ENCODE data around the gene CENATAC. TPM values are rescaled to one million over a fixed set of nuclear protein-coding genes. Genes with fewer than 3 reads are reported as not detected.
"Not testable (repeated sequence)": the region's sequence is repeated elsewhere in the genome, so short reads cannot be mapped to it uniquely, and the experiment has no call there.

The CENATAC gene
- total RNA-seq, 1 donor, result 75.5 TPM

DNA sequence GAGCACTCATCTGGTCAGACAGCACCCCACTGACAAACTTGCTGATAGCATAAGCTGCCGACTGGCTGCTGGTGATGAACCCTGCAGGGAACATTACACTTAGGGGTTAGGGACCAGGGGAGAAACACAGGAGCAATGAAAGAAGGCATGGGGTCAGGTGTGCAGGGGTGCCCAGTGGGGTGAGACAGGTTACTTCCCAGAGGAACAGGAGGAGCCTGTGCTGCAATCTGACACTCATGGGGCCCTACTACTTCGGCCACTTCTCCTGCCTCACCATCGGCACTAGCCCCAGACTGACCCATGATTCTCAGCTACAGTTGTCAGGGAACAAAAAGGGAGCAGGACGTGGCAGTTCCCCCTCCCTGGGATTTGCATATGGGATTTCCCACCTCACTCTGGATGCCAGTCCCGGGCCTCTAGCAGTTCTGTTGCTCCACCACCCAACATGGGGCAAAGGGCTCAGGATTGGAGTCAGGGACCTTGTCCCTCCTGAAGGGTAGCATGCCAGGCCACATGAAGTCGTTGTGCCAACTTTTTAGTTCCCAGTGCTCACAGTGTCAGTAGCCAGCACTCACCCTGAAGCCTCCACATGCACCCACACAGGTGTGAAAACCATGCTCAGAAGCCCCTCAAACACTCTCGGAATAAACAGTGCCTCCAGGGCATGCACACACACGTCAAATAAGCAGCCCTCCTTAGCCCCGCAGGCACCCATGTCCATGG lies 30.6 kb downstream of the CENATAC start:
- Histone ChIP-seq H3K4me1 (ENCODE audit: insufficient read depth, low read length) (peaks cover 19% of the 10 kb centered on the region), H3K4me3 (ENCODE audit: low read length) (no peak overlapping the region), H3K9me3 (ENCODE audit: low read depth, low read length) (no peaks in the 10 kb centered on the region), H3K27me3 (ENCODE audit: insufficient read depth, low read length) (no peaks in the 10 kb centered on the region)

GRCh38 chr11:119029069-119029339 lies 31.1 kb downstream of the CENATAC start:
- H3K4me3 ChIP-seq (ENCODE audit: low read length), result no peak overlapping the region
- no peaks in the 10 kb centered on the region for H3K9me3 ChIP-seq (ENCODE audit: low read depth, low read length)
- H3K27me3 ChIP-seq (ENCODE audit: insufficient read depth, low read length), result no peaks in the 10 kb centered on the region
- peaks cover 19% of the 10 kb centered on the region for H3K4me1 ChIP-seq (ENCODE audit: insufficient read depth, low read length)

- H3K9me3 ChIP-seq (ENCODE audit: low read depth, low read length), result no peaks in the 10 kb centered on the region
- H3K27me3 ChIP-seq (ENCODE audit: insufficient read depth, low read length), result no peaks in the 10 kb centered on the region
- peaks cover 19% of the 10 kb centered on the region for H3K4me1 ChIP-seq (ENCODE audit: insufficient read depth, low read length)
- no peak overlapping the region for H3K4me3 ChIP-seq (ENCODE audit: low read length)
These were observed 31.5 kb downstream of the CENATAC start for GRCh38 chr11:119029340-119030028.

DNA sequence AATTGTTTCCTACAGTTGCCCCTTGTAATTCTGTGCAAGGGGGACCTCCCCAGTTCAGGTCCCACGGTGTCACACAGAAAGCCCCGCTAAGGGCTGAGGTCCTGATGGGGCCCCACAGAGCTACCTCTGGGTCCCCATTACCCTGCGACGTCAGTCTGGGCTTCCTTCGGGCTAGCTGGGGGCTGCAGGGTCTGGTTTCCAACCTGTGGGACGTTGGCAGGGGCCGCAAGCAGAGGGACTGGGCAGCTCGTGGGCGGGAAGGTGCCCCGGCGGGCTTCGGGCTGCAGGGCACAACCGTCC lies 32.0 kb downstream of the CENATAC start:
- peak overlapping the region; percentile 76 for H3K4me3 ChIP-seq (ENCODE audit: low read length)
- no peaks in the 10 kb centered on the region for H3K9me3 ChIP-seq (ENCODE audit: low read depth, low read length)
- H3K27me3 ChIP-seq (ENCODE audit: insufficient read depth, low read length), result no peaks in the 10 kb centered on the region

GRCh38 chr11:119030329-119031047 lies 32.5 kb downstream of the CENATAC start, which contains the start of gene SLC37A4:
SLC37A4 (minus strand) TSS chr11:119030877.
- H3K9me3 ChIP-seq (ENCODE audit: low read depth, low read length), result no peaks in the 10 kb centered on the region
- peak within 1 kb of the TSS; percentile 76 for H3K4me3 ChIP-seq (ENCODE audit: low read length)
- peaks cover 19% of the 10 kb centered on the region for H3K4me1 ChIP-seq (ENCODE audit: insufficient read depth, low read length)
- no peaks in the 10 kb centered on the region for H3K27me3 ChIP-seq (ENCODE audit: insufficient read depth, low read length)

More for the DNA sequence above, 32.0 kb downstream of the CENATAC start:
- H3K4me1 ChIP-seq (ENCODE audit: insufficient read depth, low read length), result peaks cover 19% of the 10 kb centered on the region

DNA sequence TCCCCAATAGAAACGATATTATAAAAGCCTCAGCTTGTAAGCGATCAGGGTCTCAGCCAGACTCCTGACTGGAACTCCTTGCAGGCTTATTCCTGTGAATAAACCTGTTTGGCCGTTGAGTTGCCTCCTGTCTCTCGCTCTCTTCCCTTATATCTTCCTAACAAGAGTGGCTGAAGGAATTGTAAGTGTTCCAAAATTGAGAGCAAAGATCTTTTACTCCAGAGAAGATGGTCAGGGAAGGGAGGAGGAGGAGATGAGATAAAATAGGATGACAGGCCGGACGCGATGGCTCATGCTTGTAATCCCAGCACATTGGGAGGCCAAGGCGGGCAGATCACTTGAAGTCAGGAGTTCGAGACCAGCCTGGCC lies 34.0 kb downstream of the CENATAC start:
- H3K27me3 ChIP-seq (ENCODE audit: insufficient read depth, low read length), result no peaks in the 10 kb centered on the region
- no peak overlapping the region for H3K4me3 ChIP-seq (ENCODE audit: low read length)
- no peaks in the 10 kb centered on the region for H3K9me3 ChIP-seq (ENCODE audit: low read depth, low read length)
- peaks cover 19% of the 10 kb centered on the region for H3K4me1 ChIP-seq (ENCODE audit: insufficient read depth, low read length)

- H3K9me3 ChIP-seq (ENCODE audit: low read depth, low read length); H3K27me3 ChIP-seq (ENCODE audit: insufficient read depth, low read length); H3K4me3 ChIP-seq (ENCODE audit: low read length): not testable (repeated sequence)
- peaks cover 19% of the 10 kb centered on the region for H3K4me1 ChIP-seq (ENCODE audit: insufficient read depth, low read length)
These were observed 35.5 kb downstream of the CENATAC start for GRCh38 chr11:119033421-119033820.

DNA sequence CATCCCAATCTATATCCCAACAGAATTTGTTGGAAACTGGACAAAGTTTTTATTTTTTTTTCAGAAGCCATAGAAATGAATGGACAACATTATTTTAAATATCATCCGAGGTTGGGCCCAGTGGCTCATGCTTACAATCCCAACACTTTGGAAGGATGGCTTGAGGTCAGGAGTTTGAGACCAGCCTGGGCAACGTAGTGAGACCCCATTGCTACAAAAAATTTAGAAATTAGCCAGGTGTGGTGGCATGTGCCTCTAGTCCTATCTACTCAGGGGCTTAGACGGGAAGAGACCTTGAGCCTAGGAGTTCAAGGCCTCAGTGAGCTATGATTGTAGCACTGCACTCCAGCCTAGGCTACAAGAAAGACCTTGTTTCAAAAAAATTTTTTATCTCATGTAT lies 36.9 kb downstream of the CENATAC start:
- no peak overlapping the region for H3K4me3 ChIP-seq (ENCODE audit: low read length)
- H3K9me3 ChIP-seq (ENCODE audit: low read depth, low read length), result no peaks in the 10 kb centered on the region
- H3K4me1 ChIP-seq (ENCODE audit: insufficient read depth, low read length), result peaks cover 10% of the 10 kb centered on the region
- no peaks in the 10 kb centered on the region for H3K27me3 ChIP-seq (ENCODE audit: insufficient read depth, low read length)

DNA sequence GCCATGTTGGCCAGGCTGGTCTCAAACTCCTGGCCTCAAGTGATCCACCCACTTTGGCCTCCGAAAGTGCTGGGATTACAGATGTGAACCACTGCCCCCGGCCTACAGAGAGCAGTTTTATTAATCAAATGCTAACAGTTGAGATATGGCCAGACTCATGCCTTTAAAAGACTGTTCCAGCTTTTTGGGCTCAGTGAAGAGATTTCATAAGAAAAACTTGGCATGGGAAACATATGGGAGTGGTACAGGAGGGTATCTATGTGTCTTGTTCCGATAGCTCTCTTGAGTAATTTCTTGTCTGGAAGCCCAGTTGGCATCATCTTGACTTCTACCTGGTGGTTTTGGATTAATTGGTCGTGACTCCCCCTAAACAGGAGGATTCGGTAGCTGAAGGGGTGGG lies 40.9 kb downstream of the CENATAC start:
- H3K4me3 ChIP-seq (ENCODE audit: low read length), result no peak overlapping the region
- no peaks in the 10 kb centered on the region for H3K9me3 ChIP-seq (ENCODE audit: low read depth, low read length)
- H3K4me1 ChIP-seq (ENCODE audit: insufficient read depth, low read length), result no peaks in the 10 kb centered on the region

DNA sequence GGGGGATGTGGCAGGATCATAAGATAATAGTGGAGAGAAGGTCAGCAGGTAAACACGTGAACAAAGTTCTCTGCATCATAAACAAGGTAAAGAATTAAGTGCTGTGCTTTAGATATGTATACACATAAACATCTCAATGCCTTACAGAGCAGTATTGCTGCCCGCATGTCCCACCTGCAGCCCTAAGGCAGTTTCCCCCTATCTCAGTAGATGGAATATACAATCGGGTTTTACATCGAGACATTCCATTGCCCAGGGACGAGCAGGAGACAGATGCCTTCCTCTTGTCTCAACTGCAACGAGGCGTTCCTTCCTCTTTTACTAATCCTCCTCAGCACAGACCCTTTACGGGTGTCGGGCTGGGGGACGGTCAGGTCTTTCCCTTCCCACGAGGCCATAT lies 41.5 kb downstream of the CENATAC start:
- H3K4me3 ChIP-seq (ENCODE audit: low read length); H3K4me1 ChIP-seq (ENCODE audit: insufficient read depth, low read length); H3K27me3 ChIP-seq (ENCODE audit: insufficient read depth, low read length); H3K9me3 ChIP-seq (ENCODE audit: low read depth, low read length): not testable (repeated sequence)

More for the DNA sequence above, 40.9 kb downstream of the CENATAC start:
- H3K27me3 ChIP-seq (ENCODE audit: insufficient read depth, low read length), result no peaks in the 10 kb centered on the region

DNA sequence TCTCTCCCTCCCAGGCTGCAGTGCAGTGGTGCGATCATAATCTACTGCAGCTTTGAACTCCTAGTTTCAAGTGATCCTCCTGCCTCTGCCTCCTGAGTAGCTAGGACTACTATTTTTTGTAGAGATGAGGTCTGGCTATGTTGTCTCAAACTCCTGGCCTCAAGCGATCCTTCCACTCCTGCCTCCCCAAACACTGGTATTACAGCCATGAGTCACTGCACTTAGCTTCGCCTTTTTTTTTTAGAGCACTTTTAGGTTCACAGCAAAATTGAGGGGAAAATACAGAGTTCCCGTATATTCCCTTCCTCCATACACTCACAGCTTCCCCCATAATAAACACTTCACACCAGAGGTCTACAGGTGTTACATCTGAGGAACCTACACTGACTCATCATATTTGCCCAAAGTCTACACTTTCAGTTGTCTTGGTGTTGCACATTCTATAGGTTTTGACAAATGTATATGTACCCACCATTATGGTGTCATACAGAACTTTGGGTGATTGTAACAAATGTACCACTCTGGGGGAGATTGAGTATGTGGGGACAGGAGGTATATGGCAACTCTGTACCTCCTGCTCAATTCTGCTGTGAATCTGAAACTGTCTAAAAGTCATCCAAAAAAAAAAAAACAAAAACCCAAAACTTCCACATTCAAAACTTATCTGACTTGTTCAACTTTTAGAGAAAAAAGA lies 44.0 kb downstream of the CENATAC start:
- Histone ChIP-seq H3K4me1 (ENCODE audit: insufficient read depth, low read length) (no peaks in the 10 kb centered on the region), H3K4me3 (ENCODE audit: low read length) (no peak overlapping the region), H3K27me3 (ENCODE audit: insufficient read depth, low read length) (no peaks in the 10 kb centered on the region), H3K9me3 (ENCODE audit: low read depth, low read length) (no peaks in the 10 kb centered on the region)

GRCh38 chr11:119042927-119043326 lies 45.0 kb downstream of the CENATAC start:
- Histone ChIP-seq H3K27me3 (ENCODE audit: insufficient read depth, low read length) (no peaks in the 10 kb centered on the region), H3K4me3 (ENCODE audit: low read length) (no peak overlapping the region), H3K4me1 (ENCODE audit: insufficient read depth, low read length) (no peaks in the 10 kb centered on the region), H3K9me3 (ENCODE audit: low read depth, low read length) (no peaks in the 10 kb centered on the region)

DNA sequence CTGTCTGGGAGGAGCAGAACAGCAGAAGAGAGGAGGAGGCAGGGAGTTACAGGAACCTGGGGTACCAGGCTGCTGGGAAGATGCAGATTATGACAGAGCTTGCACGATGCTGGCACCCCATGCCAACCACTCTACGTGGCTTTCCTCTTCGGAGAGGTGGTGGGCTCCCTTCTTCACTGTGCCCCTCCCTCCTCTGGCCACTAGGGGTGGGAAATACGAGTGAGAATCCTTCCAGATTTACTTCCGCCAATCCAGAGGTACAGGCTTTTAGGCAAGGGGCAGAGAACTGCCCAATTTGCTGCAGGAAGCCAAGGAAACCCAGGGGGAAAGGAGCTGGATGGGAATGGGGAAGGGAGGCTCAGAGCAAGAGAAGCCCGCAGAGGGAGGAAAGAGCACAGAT lies 46.8 kb downstream of the CENATAC start:
- no peaks in the 10 kb centered on the region for H3K4me1 ChIP-seq (ENCODE audit: insufficient read depth, low read length)
- no peaks in the 10 kb centered on the region for H3K9me3 ChIP-seq (ENCODE audit: low read depth, low read length)
- H3K27me3 ChIP-seq (ENCODE audit: insufficient read depth, low read length), result no peaks in the 10 kb centered on the region
- no peak overlapping the region for H3K4me3 ChIP-seq (ENCODE audit: low read length)

DNA sequence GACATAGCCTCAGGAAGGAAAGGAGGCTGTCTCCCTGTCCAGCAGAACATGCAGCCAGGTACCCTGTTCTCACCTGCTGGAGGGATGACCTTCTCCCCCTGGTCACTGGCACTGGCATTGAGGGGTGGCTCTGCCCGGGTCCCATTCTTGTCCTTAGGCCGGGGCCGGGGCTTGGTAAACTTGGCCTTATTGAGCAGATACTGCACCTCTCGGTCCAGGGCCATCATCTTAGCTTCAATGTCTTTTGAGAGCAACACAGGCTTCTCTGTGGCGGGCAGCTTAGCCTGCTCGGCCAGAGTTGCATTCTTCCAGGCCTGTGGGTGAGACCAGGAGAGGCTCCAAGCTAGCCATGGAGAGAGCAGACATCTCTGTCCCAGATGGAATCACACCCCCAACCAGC lies 48.6 kb downstream of the CENATAC start:
- H3K4me3 ChIP-seq (ENCODE audit: low read length), result no peak overlapping the region
- H3K4me1 ChIP-seq (ENCODE audit: insufficient read depth, low read length), result no peaks in the 10 kb centered on the region
- no peaks in the 10 kb centered on the region for H3K9me3 ChIP-seq (ENCODE audit: low read depth, low read length)
- no peaks in the 10 kb centered on the region for H3K27me3 ChIP-seq (ENCODE audit: insufficient read depth, low read length)

DNA sequence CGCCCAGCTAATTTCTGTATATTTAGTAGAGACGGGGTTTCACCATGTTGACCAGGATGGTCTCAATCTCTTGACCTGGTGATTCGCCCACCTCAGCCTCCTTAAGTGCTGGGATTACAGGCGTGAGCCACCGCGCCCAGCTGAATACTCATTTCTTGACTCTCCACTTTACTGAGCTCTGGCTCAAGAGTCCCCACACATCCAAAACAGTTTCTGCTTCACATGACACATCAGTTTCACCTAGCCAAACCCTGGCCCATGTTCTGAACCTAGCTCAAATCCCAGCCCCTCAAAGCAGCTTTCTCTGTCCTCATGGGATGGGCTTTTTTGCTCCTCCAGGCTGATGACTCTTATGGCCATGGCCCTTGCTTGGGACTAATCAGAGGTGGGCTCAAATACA lies 49.3 kb downstream of the CENATAC start:
- Histone ChIP-seq H3K27me3 (ENCODE audit: insufficient read depth, low read length) (no peaks in the 10 kb centered on the region), H3K9me3 (ENCODE audit: low read depth, low read length) (no peaks in the 10 kb centered on the region), H3K4me1 (ENCODE audit: insufficient read depth, low read length) (no peaks in the 10 kb centered on the region), H3K4me3 (ENCODE audit: low read length) (no peak overlapping the region)
